GM12873 (cell line): ENCODE measurements around the gene MPP7.

Experiments used
- TF ChIP-seq, protein P1 (sequence below): IDR thresholded peaks from 2 replicates; pipeline ENCODE4 v1.5.1; 2012; ENCODE audit warnings: low read depth, mild to moderate bottlenecking, moderate library complexity, low read length, control low read depth; ENCODE audit not compliant: insufficient read depth; ENCODE audit errors: missing control alignments

MPP7 gene

GRCh38 chr10:28294169-28294532 lies 8.7 kb downstream of the MPP7 start:
- TF ChIP-seq, protein P1, sequence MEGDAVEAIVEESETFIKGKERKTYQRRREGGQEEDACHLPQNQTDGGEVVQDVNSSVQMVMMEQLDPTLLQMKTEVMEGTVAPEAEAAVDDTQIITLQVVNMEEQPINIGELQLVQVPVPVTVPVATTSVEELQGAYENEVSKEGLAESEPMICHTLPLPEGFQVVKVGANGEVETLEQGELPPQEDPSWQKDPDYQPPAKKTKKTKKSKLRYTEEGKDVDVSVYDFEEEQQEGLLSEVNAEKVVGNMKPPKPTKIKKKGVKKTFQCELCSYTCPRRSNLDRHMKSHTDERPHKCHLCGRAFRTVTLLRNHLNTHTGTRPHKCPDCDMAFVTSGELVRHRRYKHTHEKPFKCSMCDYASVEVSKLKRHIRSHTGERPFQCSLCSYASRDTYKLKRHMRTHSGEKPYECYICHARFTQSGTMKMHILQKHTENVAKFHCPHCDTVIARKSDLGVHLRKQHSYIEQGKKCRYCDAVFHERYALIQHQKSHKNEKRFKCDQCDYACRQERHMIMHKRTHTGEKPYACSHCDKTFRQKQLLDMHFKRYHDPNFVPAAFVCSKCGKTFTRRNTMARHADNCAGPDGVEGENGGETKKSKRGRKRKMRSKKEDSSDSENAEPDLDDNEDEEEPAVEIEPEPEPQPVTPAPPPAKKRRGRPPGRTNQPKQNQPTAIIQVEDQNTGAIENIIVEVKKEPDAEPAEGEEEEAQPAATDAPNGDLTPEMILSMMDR: no peak

GRCh38 chr10:28293236-28294168 lies 9.4 kb downstream of the MPP7 start:
- TF ChIP-seq, protein P1: no peak

DNA sequence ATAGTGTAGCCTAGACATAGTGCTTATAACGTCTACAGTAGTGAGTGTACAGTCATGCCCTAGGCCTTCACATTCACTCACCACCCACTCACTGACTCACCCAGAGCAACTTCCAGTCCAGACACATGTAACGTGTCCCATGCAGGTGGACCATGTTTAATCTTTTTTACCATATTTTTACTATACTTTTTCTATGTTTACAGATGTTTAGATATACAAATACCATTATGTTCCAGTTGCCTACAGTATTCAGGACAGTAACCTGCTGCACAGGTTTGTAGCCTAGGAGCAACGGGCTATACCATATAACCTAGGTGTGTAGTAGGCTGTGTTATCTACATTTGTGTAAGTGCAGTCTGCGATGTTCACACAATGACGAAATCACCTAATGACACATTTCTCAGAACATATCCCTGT lies 11.0 kb downstream of the MPP7 start:
- TF ChIP-seq, protein P1: no peak

DNA sequence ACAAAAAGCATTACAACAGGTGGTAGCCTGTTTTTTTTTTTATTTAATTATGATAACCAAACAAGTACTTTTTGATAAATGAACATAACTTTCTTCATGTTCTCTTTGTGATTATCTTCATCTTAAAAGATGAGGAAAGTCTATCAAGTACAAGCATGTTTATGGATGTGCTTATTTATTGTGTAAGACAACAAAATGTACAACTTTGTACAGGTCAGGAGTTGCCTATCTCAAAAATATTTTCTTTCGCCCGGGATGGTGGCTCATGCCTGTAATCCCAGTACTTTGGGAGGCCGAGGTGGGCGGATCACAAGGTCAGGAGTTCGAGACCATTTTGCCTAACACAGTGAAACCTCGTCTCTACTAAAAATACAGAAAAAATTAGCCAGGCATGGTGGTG lies 17.0 kb downstream of the MPP7 start:
- TF ChIP-seq, protein P1: no peak

DNA sequence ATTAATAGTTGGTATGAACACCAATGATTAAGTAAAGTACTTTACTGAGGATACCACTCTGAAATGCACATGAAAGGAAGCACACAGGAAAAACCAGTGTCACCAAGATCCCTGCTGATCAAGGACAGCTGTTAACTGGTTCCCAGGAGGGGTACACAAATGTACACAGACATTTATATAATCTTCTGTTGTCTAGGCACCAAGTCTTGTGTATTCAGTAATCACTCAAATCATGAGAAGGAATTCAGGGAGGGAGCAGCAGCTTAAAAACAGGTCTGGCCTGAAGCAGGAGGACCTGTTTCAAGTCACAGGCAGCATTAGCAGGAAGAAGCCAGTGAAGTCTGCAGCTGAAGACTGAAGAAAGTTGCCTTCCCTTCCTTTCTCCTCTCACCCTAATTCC lies 18.7 kb downstream of the MPP7 start:
- TF ChIP-seq, protein P1: no peak

DNA sequence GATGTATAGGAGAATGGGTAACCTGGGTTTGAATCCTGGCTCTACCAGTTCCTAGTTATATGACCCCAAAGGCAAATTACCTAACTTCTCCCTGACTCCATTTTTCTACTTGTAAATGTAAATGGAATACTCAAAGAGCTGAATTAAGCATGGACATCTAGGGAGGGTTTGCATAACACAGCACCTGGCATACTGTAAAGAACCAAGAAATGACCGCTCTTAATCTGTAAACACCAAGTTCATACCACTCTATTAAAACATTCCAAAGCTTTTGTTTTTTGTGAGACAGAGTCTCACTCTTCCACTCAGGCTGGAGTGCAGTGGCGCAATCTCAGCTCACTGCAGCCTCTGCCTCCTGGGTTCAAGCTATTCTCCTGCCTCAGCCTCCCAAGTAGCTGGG lies 19.6 kb downstream of the MPP7 start:
- TF ChIP-seq, protein P1: no peak

- TF ChIP-seq, protein P1: no peak
These were observed 20.5 kb downstream of the MPP7 start for GRCh38 chr10:28282336-28282735.
